Measurements from ENCODE around the gene FAM83B. TPM values are rescaled to one million over a fixed set of nuclear protein-coding genes. Genes with fewer than 3 reads are reported as not detected.
"Not testable (repeated sequence)": the region's sequence is repeated elsewhere in the genome, so short reads cannot be mapped to it uniquely, and the experiment has no call there.

The FAM83B gene
- total RNA-seq, 1 donor = under 0.01 TPM

DNA sequence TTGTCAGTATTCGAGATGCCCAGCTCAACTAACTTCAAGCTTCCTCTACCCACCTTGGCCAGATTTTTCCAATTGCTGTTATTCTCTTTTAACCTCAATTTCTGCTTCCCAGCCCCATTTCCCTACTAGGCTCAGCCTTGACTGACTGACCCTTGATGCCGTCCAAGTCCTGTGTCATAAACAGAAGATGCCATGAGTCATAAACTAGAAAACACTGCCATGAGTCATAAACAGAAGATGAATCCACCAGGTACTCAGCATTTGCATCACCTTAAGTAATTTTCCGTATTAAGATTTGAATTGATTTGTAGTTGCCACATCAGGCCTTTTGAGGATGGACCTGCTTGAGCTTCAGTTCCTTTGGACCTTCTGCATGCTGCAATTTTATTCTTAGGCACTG, 123.8 kb downstream of the FAM83B start:
- no peak for DNase-seq (ENCODE audit: low read depth in 2 of 3, low spot score in 2 of 3)

DNA sequence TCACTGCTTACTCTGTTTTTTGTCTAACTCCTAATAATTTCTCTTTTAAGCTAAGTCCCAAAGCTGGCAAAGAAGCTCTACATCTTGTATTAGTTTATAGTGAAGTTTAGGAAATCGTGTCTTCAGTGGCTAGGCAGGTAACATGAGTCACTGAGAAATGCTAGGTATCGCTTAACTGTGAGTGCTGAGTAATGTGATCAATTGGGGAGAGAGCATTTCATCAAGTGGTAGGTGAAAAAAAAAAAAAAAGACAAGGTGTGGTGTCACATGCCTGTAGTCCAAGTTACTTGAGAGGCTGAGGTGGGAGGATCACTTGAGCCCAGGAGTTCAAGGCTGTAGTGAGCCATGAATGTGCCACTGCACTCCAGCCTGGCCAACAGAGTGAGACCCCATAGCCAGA, 125.3 kb downstream of the FAM83B start:
- no peak for DNase-seq (ENCODE audit: low read depth in 2 of 3, low spot score in 2 of 3)

DNA sequence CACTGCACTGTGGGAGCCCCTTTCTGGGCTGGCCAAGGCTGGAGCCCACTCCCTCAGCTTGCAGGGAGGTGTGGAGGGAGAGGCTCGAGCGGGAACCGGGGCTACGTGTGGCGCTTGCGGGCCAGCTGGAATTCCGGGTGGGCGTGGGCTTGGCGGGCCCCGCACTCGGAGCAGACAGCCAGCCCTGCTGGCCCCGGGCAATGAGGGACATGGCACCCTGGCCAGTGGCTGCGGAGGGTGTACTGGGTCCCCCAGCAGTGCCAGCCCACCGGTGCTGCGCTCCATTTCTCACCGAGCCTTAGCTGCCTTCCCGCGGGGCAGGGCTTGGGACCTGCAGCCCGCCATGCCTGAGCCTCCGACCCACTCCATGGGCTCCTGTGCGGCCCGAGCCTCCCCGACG, 132.6 kb downstream of the FAM83B start:
- DNase-seq (ENCODE audit: low read depth in 2 of 3, low spot score in 2 of 3) = not testable (repeated sequence)

DNA sequence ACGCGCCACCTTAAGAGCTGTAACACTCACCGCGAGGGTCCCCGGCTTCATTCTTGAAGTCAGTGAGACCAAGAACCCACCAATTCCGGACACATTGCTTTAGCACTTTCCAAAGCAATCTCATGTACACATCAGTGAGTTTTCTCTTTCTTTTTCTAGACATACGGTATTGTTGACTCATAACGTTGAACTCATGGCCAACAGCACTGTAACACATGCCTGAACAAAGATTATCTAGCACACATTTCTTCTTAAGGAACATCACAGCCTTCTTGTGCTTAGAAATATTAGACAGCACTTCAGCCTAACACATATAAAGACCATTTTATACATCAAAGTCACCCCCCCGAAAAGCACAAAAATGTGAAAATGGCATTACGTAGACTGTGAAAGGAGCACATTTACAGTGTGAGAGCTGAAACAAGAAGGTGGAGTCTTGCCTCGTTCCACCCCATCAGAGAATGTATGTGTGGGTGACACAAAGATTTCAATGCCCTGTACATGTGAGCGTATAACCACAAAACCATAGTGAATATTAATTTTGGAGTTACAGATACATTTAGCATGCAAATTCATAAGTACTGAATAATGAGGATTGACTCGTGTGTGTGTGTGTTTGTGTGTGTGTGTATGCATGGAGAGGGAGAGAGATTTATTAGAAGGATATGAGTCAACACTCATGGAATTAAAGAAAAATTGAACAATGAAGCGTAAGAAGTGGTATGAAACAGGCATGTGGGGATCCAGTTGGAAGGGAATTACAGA, 134.1 kb downstream of the FAM83B start:
- no peak for DNase-seq (ENCODE audit: low read depth in 2 of 3, low spot score in 2 of 3)

DNA sequence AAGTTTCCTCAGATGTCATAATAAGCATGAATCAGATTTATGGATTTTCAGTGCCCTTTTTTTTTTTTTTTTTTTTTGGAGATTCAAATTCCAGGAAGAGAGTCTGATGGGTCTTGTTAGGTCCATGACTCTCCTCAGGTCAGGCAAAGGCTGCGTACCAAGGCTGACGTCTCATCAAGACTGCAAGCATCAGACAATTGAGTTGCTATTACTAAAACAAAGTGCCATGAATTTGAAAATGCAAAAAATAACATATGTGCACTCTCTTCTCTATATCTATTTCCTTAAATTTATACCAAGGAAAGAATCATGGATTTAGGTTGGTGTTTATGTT, 134.7 kb downstream of the FAM83B start:
- no peak for DNase-seq (ENCODE audit: low read depth in 2 of 3, low spot score in 2 of 3)

DNA sequence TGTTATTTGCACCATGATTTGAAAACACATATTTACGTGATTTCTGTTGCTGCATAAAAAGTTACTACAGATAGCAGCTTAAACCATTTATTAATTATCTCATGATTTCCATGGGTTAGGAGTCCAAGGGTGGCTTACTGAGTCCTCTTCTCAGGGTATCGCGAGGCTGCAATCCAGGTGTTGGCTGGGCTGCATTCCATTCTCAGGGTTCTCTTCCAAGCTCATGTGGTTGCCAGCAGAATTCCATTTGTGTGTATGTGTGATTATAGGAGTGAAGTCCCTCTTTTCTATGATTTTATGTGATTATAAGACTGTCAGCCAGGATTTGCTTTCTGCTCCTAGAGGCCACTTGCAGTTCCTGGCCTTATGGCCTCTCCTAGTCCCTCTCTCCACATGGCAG, 135.1 kb downstream of the FAM83B start:
- DNase-seq (ENCODE audit: low read depth in 2 of 3, low spot score in 2 of 3) = no peak

DNA sequence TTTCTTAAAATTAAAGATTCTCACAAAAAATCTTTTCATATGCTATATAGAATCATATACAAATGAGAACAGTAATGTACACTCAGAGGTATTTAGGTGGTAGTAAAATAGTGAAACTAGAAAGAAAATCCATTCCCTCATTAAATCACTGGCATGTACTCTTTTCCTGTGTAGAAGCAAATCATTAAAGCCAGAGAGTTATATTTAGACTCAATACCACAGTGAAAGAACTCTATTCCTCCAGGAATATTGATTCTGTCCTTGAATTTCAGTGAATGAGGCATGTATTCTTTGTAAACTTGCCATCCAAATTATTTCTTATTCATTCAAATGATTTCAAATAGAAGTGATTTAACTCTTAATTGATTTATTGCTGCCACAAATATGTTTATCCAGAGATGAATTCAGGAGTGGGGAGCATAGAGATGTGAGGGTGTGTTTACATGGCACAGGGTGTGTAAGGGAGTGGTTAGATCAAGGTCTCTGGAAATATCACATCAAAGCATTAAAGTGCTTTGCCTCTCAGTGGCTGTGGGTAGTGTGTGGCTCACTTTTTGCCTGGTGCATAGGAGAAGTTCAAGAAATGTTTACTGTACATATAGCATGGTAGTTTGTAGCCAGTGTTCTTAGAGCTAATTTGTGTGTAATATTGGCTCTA, 141.2 kb downstream of the FAM83B start:
- DNase-seq (ENCODE audit: low read depth in 2 of 3, low spot score in 2 of 3) = no peak

DNA sequence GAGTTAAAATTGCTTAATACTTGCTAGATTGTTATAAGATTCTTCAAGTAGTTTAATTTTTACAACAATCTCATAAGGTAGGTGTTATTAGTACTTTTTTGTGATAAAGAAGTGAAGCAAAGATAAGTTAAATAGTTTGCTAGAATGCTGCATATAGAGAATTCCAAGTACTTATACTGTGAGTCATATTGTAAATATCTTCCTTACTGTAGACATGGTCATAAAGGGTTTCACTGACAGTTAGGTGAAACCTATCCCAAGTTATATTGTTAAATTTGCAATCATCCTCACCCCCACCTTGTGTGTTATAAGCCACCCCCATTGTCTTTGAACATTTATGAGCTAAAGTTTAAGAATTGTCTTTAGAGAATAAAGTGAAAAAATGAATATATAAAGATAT, 142.0 kb downstream of the FAM83B start:
- no peak for DNase-seq (ENCODE audit: low read depth in 2 of 3, low spot score in 2 of 3)

DNA sequence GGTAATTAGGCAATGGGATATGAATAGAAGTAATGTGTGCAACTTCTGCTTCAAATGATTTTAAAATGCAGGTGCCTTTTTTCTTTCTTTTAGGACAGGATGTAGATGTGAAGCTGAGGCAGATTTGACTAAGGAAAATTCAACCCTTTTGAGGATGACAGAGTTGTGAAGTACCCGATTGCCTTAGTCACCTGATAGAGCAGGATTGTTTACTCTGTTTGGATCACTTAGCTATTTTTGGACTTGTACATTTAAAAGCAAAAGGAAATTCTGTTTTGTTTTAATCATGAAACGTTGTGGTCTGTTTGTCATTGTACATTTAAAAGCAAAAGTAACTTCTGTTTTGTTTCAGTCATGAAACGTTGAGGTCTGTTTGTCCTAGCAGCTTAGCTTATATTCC, 143.4 kb downstream of the FAM83B start:
- peak in 1 of 3 donors; percentile 14 for DNase-seq (ENCODE audit: low read depth in 2 of 3, low spot score in 2 of 3)

Measured in hematopoietic multipotent progenitor cell (in vitro differentiated cells).